NCI-H1105 (cell line): ENCODE measurements around the gene ERG.

Experiments
- DNase-seq: peaks from one replicate; lab custom pipeline; 2025; lab: John Stamatoyannopoulos, UW

The ERG gene

GRCh38 chr21:38388647-38389353 is 109.5 kb downstream of the ERG start:
- no peak for DNase-seq

GRCh38 chr21:38388203-38388602 is 110.1 kb downstream of the ERG start:
- no peak for DNase-seq

- DNase-seq: no peak
Measured at GRCh38 chr21:38386967-38387366, 111.3 kb downstream of the ERG start.

GRCh38 chr21:38385427-38386175 is 112.7 kb downstream of the ERG start:
- DNase-seq: no peak

GRCh38 chr21:38384675-38385426 is 113.4 kb downstream of the ERG start:
- no peak for DNase-seq

GRCh38 chr21:38384238-38384560 is 114.1 kb downstream of the ERG start:
- no peak for DNase-seq

- no peak for DNase-seq
Measured at GRCh38 chr21:38383411-38384237, 114.7 kb downstream of the ERG start.

- no peak for DNase-seq
Measured at GRCh38 chr21:38380481-38381137, 117.7 kb downstream of the ERG start.

GRCh38 chr21:38379147-38379546 is 119.1 kb downstream of the ERG start:
- DNase-seq: no peak

GRCh38 chr21:38377165-38378088 is 120.8 kb downstream of the ERG start:
- DNase-seq: no peak

GRCh38 chr21:38376693-38377092 is 121.6 kb downstream of the ERG start:
- no peak for DNase-seq

- DNase-seq: no peak
Measured at GRCh38 chr21:38376235-38376634, 122.0 kb downstream of the ERG start.

- DNase-seq: no peak
Measured at GRCh38 chr21:38367646-38368045, 130.6 kb downstream of the ERG start.

- DNase-seq: no peak
Measured at GRCh38 chr21:38365521-38365920, 132.8 kb downstream of the ERG start.

GRCh38 chr21:38363693-38364092 is 134.6 kb downstream of the ERG start:
- no peak for DNase-seq

GRCh38 chr21:38361324-38361723 is 137.0 kb downstream of the ERG start:
- no peak for DNase-seq

GRCh38 chr21:38359835-38360234 is 138.4 kb downstream of the ERG start:
- DNase-seq: no peak

- no peak for DNase-seq
Measured at GRCh38 chr21:38359090-38359489, 139.2 kb downstream of the ERG start.

- DNase-seq: no peak
Measured at GRCh38 chr21:38358666-38359065, 139.6 kb downstream of the ERG start.

- no peak for DNase-seq
Measured at GRCh38 chr21:38358098-38358497, 140.2 kb downstream of the ERG start.
